ENCODE data around the gene PLOD1.
"Not testable (repeated sequence)": the region's sequence is repeated elsewhere in the genome, so short reads cannot be mapped to it uniquely, and the experiment has no call there.

Gene PLOD1

DNA sequence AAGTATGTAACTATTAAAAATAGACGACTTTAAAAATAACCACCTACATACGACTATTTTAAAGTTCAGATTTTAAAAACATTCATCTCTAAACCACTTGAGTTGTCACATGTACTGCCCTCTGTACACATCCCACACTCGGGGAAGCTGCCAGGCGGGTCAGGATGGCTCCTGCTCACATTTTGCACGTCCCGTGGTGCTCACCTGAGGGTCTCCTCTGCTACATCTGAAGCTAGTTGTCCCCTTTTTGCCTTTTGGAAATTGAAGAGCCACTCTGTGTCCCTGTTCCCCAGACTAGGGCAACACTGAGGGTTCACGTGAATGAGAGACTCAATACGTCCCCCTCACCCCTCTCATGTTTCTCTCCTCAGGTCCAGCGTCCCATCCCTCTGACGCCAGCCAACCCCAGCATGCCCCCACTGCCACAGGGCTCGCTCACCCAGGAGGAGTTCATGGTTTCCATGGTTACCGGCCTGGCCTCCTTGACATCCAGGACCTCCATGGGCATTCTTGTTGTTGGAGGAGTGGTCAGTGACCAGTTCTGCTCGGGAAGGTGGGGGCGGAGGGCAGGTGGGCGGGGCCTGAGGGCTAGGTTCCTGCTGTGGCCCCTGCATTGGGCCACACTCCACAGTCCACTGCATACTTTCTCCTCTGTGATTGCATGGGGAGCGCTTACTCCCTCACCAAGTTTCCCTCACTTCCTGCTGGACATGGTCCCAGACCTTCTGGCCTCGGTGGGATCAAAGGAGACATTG is 71.8 kb downstream of the PLOD1 start:
- Histone ChIP-seq H3K4me3 (ENCODE audit: low read length) (no peak overlapping the region), H3K9ac (ENCODE audit: low read length) (no peak overlapping the region), H3K4me1 (ENCODE audit: control insufficient read depth, insufficient read depth, low read length) (no peaks in the 10 kb centered on the region), H3K36me3 (ENCODE audit: control insufficient read depth, insufficient read depth, low read length) (peaks cover 32% of the 10 kb centered on the region), H3K27me3 (ENCODE audit: control insufficient read depth, insufficient read depth, low read length) (no peaks in the 10 kb centered on the region), H3K9me3 (ENCODE audit: control insufficient read depth, low read length) (no peaks in the 10 kb centered on the region)

- Histone ChIP-seq H3K4me3 (ENCODE audit: low read length) (no peak overlapping the region), H3K9ac (ENCODE audit: low read length) (no peak overlapping the region), H3K4me1 (ENCODE audit: control insufficient read depth, insufficient read depth, low read length) (no peaks in the 10 kb centered on the region), H3K9me3 (ENCODE audit: control insufficient read depth, low read length) (no peaks in the 10 kb centered on the region), H3K27me3 (ENCODE audit: control insufficient read depth, insufficient read depth, low read length) (no peaks in the 10 kb centered on the region), H3K36me3 (ENCODE audit: control insufficient read depth, insufficient read depth, low read length) (peaks cover 32% of the 10 kb centered on the region)
These were observed 72.7 kb downstream of the PLOD1 start for GRCh38 chr1:12007204-12007603.

- H3K4me3 ChIP-seq (ENCODE audit: low read length); H3K27me3 ChIP-seq (ENCODE audit: control insufficient read depth, insufficient read depth, low read length); H3K9me3 ChIP-seq (ENCODE audit: control insufficient read depth, low read length); H3K4me1 ChIP-seq (ENCODE audit: control insufficient read depth, insufficient read depth, low read length); H3K9ac ChIP-seq (ENCODE audit: low read length): not testable (repeated sequence)
- H3K36me3 ChIP-seq (ENCODE audit: control insufficient read depth, insufficient read depth, low read length) = peaks cover 30% of the 10 kb centered on the region
These were observed 73.8 kb downstream of the PLOD1 start for GRCh38 chr1:12008355-12008754.

- Histone ChIP-seq H3K4me3 (ENCODE audit: low read length) (no peak overlapping the region), H3K4me1 (ENCODE audit: control insufficient read depth, insufficient read depth, low read length) (no peaks in the 10 kb centered on the region), H3K36me3 (ENCODE audit: control insufficient read depth, insufficient read depth, low read length) (peaks cover 30% of the 10 kb centered on the region), H3K9ac (ENCODE audit: low read length) (no peak overlapping the region), H3K27me3 (ENCODE audit: control insufficient read depth, insufficient read depth, low read length) (no peaks in the 10 kb centered on the region), H3K9me3 (ENCODE audit: control insufficient read depth, low read length) (no peaks in the 10 kb centered on the region)
These were observed 74.9 kb downstream of the PLOD1 start for GRCh38 chr1:12009318-12009947.

DNA sequence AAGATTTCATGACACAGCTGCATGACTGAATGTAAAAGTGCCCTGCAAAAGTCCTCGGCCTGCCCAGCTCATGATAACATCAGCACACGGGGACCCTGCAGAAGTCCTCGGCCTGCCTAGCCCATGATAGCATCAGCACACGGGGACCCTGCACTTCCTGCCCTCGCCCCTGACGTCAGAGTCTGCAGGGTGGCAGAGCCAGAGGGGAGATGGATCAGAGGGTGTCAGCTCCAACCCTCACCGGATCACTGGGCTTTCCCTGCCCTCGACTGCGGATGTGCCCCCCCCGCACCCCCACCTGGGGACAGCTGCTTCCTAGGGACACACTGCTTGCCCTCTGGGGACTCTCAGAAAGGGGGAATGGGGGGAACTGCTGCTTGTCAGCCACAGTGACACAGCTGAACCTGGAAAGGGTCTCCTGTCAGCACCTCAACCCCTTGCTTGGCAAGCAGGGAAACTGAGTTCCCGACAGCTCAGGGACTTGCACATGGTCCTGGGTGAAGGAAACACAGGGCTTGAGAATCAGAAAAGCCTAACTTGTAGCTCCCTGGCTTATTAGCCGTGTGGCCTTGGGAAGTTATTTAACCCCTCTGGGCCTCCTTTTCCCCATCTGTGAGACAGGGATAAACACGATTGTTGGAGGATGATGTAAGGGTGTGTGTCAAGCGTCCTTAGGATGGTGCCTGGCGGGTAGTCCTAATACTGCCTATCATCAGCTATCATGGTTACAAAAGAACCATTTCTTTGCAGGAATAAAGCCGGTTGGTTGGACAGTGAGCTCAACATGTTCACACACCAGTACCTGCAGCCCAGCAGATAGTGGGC is 76.4 kb downstream of the PLOD1 start:
- Histone ChIP-seq H3K9ac (ENCODE audit: low read length) (no peak overlapping the region), H3K4me1 (ENCODE audit: control insufficient read depth, insufficient read depth, low read length) (no peaks in the 10 kb centered on the region), H3K9me3 (ENCODE audit: control insufficient read depth, low read length) (no peaks in the 10 kb centered on the region), H3K4me3 (ENCODE audit: low read length) (no peak overlapping the region), H3K36me3 (ENCODE audit: control insufficient read depth, insufficient read depth, low read length) (peaks cover 21% of the 10 kb centered on the region), H3K27me3 (ENCODE audit: control insufficient read depth, insufficient read depth, low read length) (no peaks in the 10 kb centered on the region)

- Histone ChIP-seq H3K9ac (ENCODE audit: low read length) (no peak overlapping the region), H3K27me3 (ENCODE audit: control insufficient read depth, insufficient read depth, low read length) (no peaks in the 10 kb centered on the region), H3K36me3 (ENCODE audit: control insufficient read depth, insufficient read depth, low read length) (peaks cover 12% of the 10 kb centered on the region), H3K4me1 (ENCODE audit: control insufficient read depth, insufficient read depth, low read length) (no peaks in the 10 kb centered on the region), H3K4me3 (ENCODE audit: low read length) (no peak overlapping the region), H3K9me3 (ENCODE audit: control insufficient read depth, low read length) (no peaks in the 10 kb centered on the region)
These were observed 77.5 kb downstream of the PLOD1 start for GRCh38 chr1:12011998-12012397.

DNA sequence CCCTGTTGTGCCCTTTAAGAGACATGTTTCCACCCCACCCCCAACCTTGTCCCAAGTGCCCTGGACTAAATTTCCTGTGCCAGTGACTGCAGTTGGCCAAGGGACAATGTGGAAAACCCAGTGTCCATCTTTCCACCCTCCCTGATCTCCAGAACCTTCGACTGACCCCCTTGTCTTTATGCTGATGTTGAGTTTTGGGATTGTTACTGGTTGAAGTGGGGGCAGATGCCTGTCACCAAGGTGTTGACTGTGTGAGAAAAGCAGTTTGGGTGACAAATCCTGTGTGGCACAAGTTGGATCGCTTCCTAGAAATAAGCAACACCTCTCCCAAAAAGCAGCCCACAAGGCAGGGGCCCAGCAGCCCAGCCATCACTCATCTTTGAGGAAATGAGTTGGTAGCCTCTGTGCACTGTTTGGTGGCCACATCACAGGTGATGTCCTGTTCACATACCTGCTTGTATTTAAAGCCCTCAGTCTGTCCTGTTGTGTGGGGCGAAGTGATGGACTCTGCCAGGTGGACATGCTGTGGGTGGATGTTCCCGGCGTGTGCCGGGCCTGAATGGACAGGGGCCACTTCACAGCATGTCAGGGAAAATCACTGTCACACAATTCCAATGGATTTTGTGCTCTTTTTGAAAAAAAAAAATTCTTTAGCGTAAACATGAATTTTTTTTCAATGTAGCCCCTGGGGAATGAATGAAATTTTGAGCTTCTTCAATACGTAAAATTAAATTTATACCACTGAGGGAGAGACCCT is 78.2 kb downstream of the PLOD1 start:
- peaks cover 7% of the 10 kb centered on the region for H3K36me3 ChIP-seq (ENCODE audit: control insufficient read depth, insufficient read depth, low read length)
- no peaks in the 10 kb centered on the region for H3K4me1 ChIP-seq (ENCODE audit: control insufficient read depth, insufficient read depth, low read length)

GRCh38 chr1:12014141-12014991 is 79.8 kb downstream of the PLOD1 start:
- H3K9me3 ChIP-seq (ENCODE audit: control insufficient read depth, low read length) = no peaks in the 10 kb centered on the region
- H3K9ac ChIP-seq (ENCODE audit: low read length) = no peak overlapping the region
- peaks cover 7% of the 10 kb centered on the region for H3K36me3 ChIP-seq (ENCODE audit: control insufficient read depth, insufficient read depth, low read length)
- no peaks in the 10 kb centered on the region for H3K27me3 ChIP-seq (ENCODE audit: control insufficient read depth, insufficient read depth, low read length)
- H3K4me1 ChIP-seq (ENCODE audit: control insufficient read depth, insufficient read depth, low read length) = no peaks in the 10 kb centered on the region
- H3K4me3 ChIP-seq (ENCODE audit: low read length) = no peak overlapping the region

More for the DNA sequence above, 78.2 kb downstream of the PLOD1 start:
- Histone ChIP-seq H3K9me3 (ENCODE audit: control insufficient read depth, low read length) (no peaks in the 10 kb centered on the region), H3K4me3 (ENCODE audit: low read length) (no peak overlapping the region), H3K9ac (ENCODE audit: low read length) (no peak overlapping the region), H3K27me3 (ENCODE audit: control insufficient read depth, insufficient read depth, low read length) (no peaks in the 10 kb centered on the region)

GRCh38 chr1:12015001-12015491 is 80.5 kb downstream of the PLOD1 start:
- H3K4me3 ChIP-seq (ENCODE audit: low read length) = no peak overlapping the region
- no peaks in the 10 kb centered on the region for H3K27me3 ChIP-seq (ENCODE audit: control insufficient read depth, insufficient read depth, low read length)
- H3K9ac ChIP-seq (ENCODE audit: low read length) = no peak overlapping the region
- no peaks in the 10 kb centered on the region for H3K9me3 ChIP-seq (ENCODE audit: control insufficient read depth, low read length)
- no peaks in the 10 kb centered on the region for H3K4me1 ChIP-seq (ENCODE audit: control insufficient read depth, insufficient read depth, low read length)
- H3K36me3 ChIP-seq (ENCODE audit: control insufficient read depth, insufficient read depth, low read length) = peaks cover 7% of the 10 kb centered on the region

- Histone ChIP-seq H3K27me3 (ENCODE audit: control insufficient read depth, insufficient read depth, low read length) (no peaks in the 10 kb centered on the region), H3K4me3 (ENCODE audit: low read length) (no peak overlapping the region), H3K9ac (ENCODE audit: low read length) (no peak overlapping the region), H3K9me3 (ENCODE audit: control insufficient read depth, low read length) (no peaks in the 10 kb centered on the region), H3K36me3 (ENCODE audit: control insufficient read depth, insufficient read depth, low read length) (peaks cover 7% of the 10 kb centered on the region), H3K4me1 (ENCODE audit: control insufficient read depth, insufficient read depth, low read length) (no peaks in the 10 kb centered on the region)
These were observed 81.0 kb downstream of the PLOD1 start for GRCh38 chr1:12015499-12015898.

GRCh38 chr1:12016182-12016581 is 81.7 kb downstream of the PLOD1 start:
- H3K9me3 ChIP-seq (ENCODE audit: control insufficient read depth, low read length) = no peaks in the 10 kb centered on the region
- no peak overlapping the region for H3K4me3 ChIP-seq (ENCODE audit: low read length)
- H3K4me1 ChIP-seq (ENCODE audit: control insufficient read depth, insufficient read depth, low read length) = no peaks in the 10 kb centered on the region
- peaks cover 7% of the 10 kb centered on the region for H3K36me3 ChIP-seq (ENCODE audit: control insufficient read depth, insufficient read depth, low read length)
- H3K27me3 ChIP-seq (ENCODE audit: control insufficient read depth, insufficient read depth, low read length) = no peaks in the 10 kb centered on the region
- no peak overlapping the region for H3K9ac ChIP-seq (ENCODE audit: low read length)
